Smooth muscle cell of the umbilical artery (primary cell): ENCODE measurements around the gene FCER1G. TPM values are rescaled to one million over a fixed set of nuclear protein-coding genes. Genes with fewer than 3 reads are reported as not detected.

Experiments
- total RNA-seq: library from RNA; depleted of rRNA; stranded (reverse); fragments of >200 nt; gene quantifications from 2 replicates; pipeline ENCODE4 v1.2.3, GENCODE V29; 2014

The FCER1G gene
- total RNA-seq = 0.59 TPM in 1 of 2 replicates, not detected in the other

GRCh38 chr1:161215076-161215475 lies at the start of gene FCER1G:
Gene FCER1G, plus strand, starts transcription at chr1:161215295. Its CDS starts 27 bp downstream, at chr1:161215322.

DNA sequence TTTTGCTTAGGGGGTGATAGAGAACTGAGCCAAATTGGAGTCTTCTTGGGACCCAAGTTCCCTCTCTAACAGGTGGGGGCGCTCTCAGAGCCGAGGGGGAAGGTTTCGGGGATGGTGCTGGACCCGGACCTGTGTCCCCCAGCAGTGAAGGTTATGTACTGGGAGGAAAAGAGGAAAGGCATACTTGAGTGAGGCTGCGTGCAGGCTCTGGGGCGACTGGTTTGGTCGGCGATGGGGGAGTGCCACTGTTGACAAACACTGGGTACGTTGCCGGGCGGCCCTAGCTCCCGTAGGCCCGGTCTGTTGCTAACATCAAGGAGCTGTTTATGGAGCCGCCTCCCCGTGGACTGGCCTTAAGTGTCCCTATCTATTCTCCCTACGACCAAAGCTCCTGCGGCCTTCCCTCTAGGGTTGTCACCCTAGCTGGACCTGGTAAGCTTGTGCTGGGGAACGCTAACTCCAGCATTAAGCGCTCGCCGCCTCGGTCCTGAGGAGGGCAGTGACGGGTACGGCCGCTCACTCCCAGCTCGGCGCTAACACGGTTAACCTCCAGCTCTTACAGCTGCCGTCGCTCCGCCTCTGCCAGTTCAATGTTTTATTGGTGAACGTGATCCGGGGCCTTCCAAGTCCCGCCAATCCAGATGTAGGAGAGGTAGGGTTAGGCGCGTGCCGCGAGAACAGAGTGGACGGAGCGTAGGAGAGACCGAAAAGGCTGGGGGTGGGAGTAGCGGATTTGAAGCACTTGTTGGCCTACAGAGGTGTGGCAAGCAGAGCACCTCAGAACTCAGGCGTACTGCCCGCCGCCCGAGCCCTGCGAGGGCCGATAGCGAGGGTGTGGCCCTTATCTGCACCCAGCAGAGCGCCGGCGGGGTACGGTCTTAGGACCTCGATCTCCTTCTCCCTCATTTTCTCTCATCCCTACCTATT lies 49.1 kb upstream of the FCER1G start, which contains the start of gene PPOX:
TSS of gene PPOX (plus strand) at position 685 of the 927 bp plus-strand sequence. CDS start 422 bp downstream, outside the sequence.

DNA sequence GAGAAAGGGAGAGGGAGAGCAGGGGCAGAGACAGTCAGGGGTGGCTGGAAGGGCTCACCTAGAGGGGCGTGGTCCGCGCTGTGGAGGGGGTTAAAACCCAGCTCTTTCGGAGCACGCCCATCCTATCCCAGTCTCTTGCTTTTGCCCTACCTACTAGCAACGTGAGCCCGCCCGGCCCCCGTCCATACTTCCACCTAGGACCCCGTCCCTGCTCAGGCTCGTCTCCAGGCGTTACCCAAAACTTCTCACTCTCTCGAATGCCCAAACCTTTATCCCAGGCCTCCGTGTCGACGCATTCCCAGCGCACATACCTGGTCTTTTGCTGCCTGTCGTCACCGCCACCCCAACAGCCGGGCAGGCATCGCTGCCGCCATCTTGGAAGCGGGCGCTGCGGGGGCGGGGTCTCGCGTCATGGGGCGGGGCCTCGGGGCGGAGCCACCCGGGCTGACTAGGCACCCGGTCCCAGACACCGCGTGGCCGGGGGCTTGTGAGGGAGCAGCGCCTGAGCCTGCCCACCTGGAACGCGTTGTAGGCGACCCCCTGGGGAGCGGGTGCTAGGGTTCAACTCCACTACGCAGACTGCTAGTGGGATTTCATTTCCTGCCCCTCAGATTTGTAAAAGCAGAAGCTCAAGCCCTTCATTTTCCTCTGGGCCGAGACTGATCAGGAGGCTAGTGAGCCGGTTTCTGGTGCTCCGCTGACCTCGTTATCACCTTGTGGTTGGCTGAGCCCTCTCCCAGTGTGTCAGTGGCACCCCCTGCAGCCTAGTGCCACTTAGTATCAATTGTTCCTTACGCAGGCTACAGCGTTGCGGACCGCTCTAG lies 37.8 kb upstream of the FCER1G start, which contains the start of gene B4GALT3:
TSS of gene B4GALT3 (minus strand) at position 396 of the 824 bp plus-strand sequence. CDS start 1,447 bp downstream, outside the sequence.

GRCh38 chr1:161198897-161199431 lies 16.1 kb upstream of the FCER1G start, which contains the start of gene ADAMTS4:
Gene ADAMTS4, minus strand, starts transcription at chr1:161199054. Its CDS starts 427 bp downstream, at chr1:161198627.

DNA sequence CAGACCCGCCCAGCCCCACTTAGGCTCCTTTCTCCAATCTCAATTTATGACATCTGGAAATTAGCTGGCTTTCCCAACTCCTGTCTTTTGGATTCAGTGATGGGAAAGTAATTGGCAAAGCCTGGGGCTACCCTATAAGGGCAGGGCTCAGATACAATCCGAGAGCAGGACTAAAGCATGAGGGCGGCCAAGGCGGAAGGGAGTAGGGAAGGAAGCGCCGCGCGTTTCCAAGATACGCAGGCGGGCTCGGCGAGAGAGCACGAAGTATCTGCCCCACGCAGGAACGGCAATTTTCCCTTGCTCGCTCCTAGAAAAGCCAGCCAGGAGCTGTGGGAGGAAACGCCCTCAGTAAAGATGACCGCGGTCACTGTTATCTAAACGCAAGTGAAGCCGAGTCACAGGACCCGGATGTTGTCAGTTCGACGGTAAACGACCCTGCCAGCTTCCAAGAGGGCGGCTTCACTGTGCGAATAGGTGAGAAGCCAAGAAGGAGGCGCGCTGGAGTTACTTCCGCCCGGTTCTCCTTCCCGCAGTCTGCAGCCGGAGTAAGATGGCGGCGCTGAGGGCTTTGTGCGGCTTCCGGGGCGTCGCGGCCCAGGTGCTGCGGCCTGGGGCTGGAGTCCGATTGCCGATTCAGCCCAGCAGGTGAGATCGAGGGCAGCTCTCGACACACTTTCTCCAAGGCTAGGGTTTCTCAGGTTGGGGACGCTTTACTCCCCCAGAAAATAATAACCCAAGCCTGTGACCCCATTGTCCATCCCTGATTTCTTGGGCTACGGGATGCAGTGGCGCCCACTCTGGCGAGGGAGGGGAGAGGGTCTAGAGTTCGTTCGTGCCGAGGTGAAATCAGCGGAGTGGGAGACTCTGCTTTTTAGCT lies 13.0 kb upstream of the FCER1G start, which contains the start of gene NDUFS2:
TSS of gene NDUFS2 (plus strand) at position 532 of the 877 bp plus-strand sequence. CDS start at position 551, 19 bp downstream.

GRCh38 chr1:161225534-161226319 lies 10.6 kb downstream of the FCER1G start, which contains the start of gene TOMM40L:
Gene TOMM40L, plus strand, starts transcription at chr1:161226060. Its CDS starts 430 bp downstream, at chr1:161226490.

DNA sequence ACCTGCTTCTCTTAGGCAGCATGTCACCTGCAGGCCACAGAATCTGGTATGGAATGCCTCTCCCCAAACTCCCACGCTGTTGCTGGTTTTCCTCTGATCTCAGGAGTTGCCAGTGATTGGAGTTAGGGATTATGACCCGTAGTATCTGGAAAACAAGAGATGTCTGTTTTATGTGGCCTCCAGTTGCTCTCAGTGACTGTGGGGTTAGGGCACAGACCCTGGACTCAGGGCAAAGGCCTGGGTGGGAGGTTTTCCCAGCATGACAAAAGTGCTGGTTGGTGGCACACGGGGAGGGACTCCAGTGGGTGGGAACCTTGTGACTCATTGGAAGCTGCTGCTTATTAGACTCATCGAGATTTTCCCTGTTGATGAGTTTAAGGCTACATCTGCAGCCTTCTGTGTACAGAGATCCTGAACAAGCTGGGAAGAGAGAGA lies 23.0 kb downstream of the FCER1G start, which contains the start of gene NR1I3:
TSS of gene NR1I3 (minus strand) at position 165 of the 435 bp plus-strand sequence. CDS start 1,638 bp downstream, outside the sequence.

GRCh38 chr1:161258439-161259344 lies 43.6 kb downstream of the FCER1G start, which contains the start of gene PCP4L1:
Gene PCP4L1, plus strand, starts transcription at chr1:161258745. Its CDS starts 230 bp downstream, at chr1:161258975.

Other genes with a start within 250 kb of the FCER1G start
- 21.2 and 23.2 TPM in 2 replicates for gene F11R, start 194.1 kb upstream of the FCER1G start, total RNA-seq
- gene TSTD1, start 176.3 kb upstream of the FCER1G start, total RNA-seq = 10.7 and 17.8 TPM in 2 replicates
- gene USF1, start 169.3 kb upstream of the FCER1G start, total RNA-seq = 49.4 and 76.0 TPM in 2 replicates
- 0.05 TPM in 1 of 2 replicates, not detected in the other for gene ARHGAP30, start 145.4 kb upstream of the FCER1G start, total RNA-seq
- 0.30 and 1.8 TPM in 2 replicates for gene NECTIN4, start 125.7 kb upstream of the FCER1G start, total RNA-seq
- gene KLHDC9, start 116.9 kb upstream of the FCER1G start, total RNA-seq = 1.2 and 1.5 TPM in 2 replicates
- gene PFDN2, start 97.3 kb upstream of the FCER1G start, total RNA-seq = 45.1 and 49.0 TPM in 2 replicates
- gene NIT1, start 97.2 kb upstream of the FCER1G start, total RNA-seq = 19.1 and 21.1 TPM in 2 replicates
- 18.1 and 29.1 TPM in 2 replicates for gene DEDD, start 82.6 kb upstream of the FCER1G start, total RNA-seq
- 81.8 and 134 TPM in 2 replicates for gene UFC1, start 61.3 kb upstream of the FCER1G start, total RNA-seq
- gene USP21, start 55.8 kb upstream of the FCER1G start, total RNA-seq = 7.7 and 11.0 TPM in 2 replicates
- 9.2 and 9.7 TPM in 2 replicates for gene PPOX, start 48.9 kb upstream of the FCER1G start, total RNA-seq
- 36.8 and 40.1 TPM in 2 replicates for gene B4GALT3, start 37.8 kb upstream of the FCER1G start, total RNA-seq
- gene ADAMTS4, start 16.2 kb upstream of the FCER1G start, total RNA-seq = 14.3 and 20.3 TPM in 2 replicates
- gene NDUFS2, start 12.9 kb upstream of the FCER1G start, total RNA-seq = 145 and 146 TPM in 2 replicates
- not detected in 2 replicates for gene APOA2, start 8.3 kb downstream of the FCER1G start, total RNA-seq
- 8.0 and 9.0 TPM in 2 replicates for gene TOMM40L, start 10.8 kb downstream of the FCER1G start, total RNA-seq
- not detected in 2 replicates for gene NR1I3, start 22.9 kb downstream of the FCER1G start, total RNA-seq
- not detected in 2 replicates for gene PCP4L1, start 43.5 kb downstream of the FCER1G start, total RNA-seq
- gene MPZ, start 94.7 kb downstream of the FCER1G start, total RNA-seq = 0.88 and 0.89 TPM in 2 replicates
- 32.7 and 38.2 TPM in 2 replicates for gene SDHC, start 99.1 kb downstream of the FCER1G start, total RNA-seq
- not detected in 2 replicates for gene CFAP126, start 152.6 kb downstream of the FCER1G start, total RNA-seq